HCT116 (cell line): ENCODE measurements around the gene KPRP. TPM values are rescaled to one million over a fixed set of nuclear protein-coding genes. Genes with fewer than 3 reads are reported as not detected.

Experiments
- ATAC-seq: fragments of 200-7000 bp; cut with Tn5 transposase; 2 replicates; pipeline ENCODE4 v1.9.1; 2020; ENCODE audit warnings: mild to moderate bottlenecking, moderate library complexity
- BruUV-seq: library from RNA; stranded (reverse); fragments of 400-500 nt; replicated peaks from 2 replicates; lab custom pipeline; 2021; lab: Mats Ljungman, UMichigan
- CTCF ChIA-PET: fragments of 300-600 bp; sonication (Branson Sonifier 250); formaldehyde crosslinking; loops from one replicate; lab custom pipeline; 2021; ENCODE audit warnings: antibody characterized with exemption; lab: Charles Lee
- POLR2A ChIA-PET: fragments of 300-600, 350-600 bp; sonication (Branson Sonifier 250); formaldehyde crosslinking; loops from one replicate; lab custom pipeline; 2021; ENCODE audit warnings: antibody characterized with exemption; lab: Charles Lee
- RAD21 ChIA-PET, 2 experiments: fragments of 300-600 bp; sonication (Branson Sonifier 250); formaldehyde crosslinking; loops; one replicate each; lab custom pipeline; 2023; ENCODE audit warnings: low total read pairs in 2 of 2; ENCODE audit not compliant: uncharacterized antibody in 2 of 2, unreplicated experiment in 2 of 2, low non-redundant PET in 1 of 2; lab: Charles Lee
- DNase-seq: peaks from one replicate; pipeline ENCODE4 v3.0.0-alpha.2; 2010; ENCODE audit warnings: low read depth, low spot score
- H2AFZ ChIP-seq: fragments of 200-600 bp; shearing (Covaris generic), sonication (generic); 2 replicates; pipeline ENCODE4 v1.6.1; 2017; ENCODE audit warnings: low read depth, mixed run types, mixed read lengths, antibody characterized with exemption, low read length; ENCODE audit not compliant: poor library complexity, severe bottlenecking
- H3K27ac ChIP-seq: 2 replicates; pipeline ENCODE4 v1.5.1; 2012; ENCODE audit warnings: low read depth, low read length
- H3K27me3 ChIP-seq: fragments of 200-600 bp; sonication (generic); 2 replicates; pipeline ENCODE4 v1.6.1; 2016; ENCODE audit warnings: mixed run types, low read length, mixed read lengths; ENCODE audit not compliant: insufficient read depth
- H3K36me3 ChIP-seq, 2 experiments: fragments of 200-500 bp in 1 of 2; fragments of 200-600 bp in 1 of 2; sonication (Bioruptor generic) in 1 of 2; sonication (generic) in 1 of 2; 2 replicates each; pipeline versions ENCODE4 v1.5.1 to v1.6.1; 2014 to 2016; ENCODE audit warnings: low read length in 2 of 2, inconsistent platforms in 1 of 2, mixed read lengths in 1 of 2, mixed run types in 1 of 2; ENCODE audit not compliant: insufficient read depth in 2 of 2, control insufficient read depth in 1 of 2
- H3K4me1 ChIP-seq, 2 experiments: fragments of 200-600 bp in 1 of 2; sonication (generic) in 1 of 2; 2 replicates each; pipeline versions ENCODE4 v1.5.1 to v1.6.1; 2012 to 2017; ENCODE audit warnings: low read length in 2 of 2, inconsistent platforms in 1 of 2, mild to moderate bottlenecking in 1 of 2, mixed read lengths in 1 of 2, mixed run types in 1 of 2, moderate library complexity in 1 of 2; ENCODE audit not compliant: insufficient read depth in 2 of 2, control insufficient read depth in 1 of 2
- H3K4me2 ChIP-seq: fragments of 200-600 bp; sonication (generic); 2 replicates; pipeline ENCODE4 v1.6.1; 2017; ENCODE audit warnings: mixed run types, low read length, mixed read lengths
- H3K4me3 ChIP-seq, 2 experiments: fragments of 200-600 bp in 1 of 2; sonication (generic) in 1 of 2; replicated peaks in 1 of 2; 2 replicates each; pipeline ENCODE4 v1.5.1; 2011 to 2016; ENCODE audit warnings: low read length in 2 of 2, control low read depth in 1 of 2, low read depth in 1 of 2, mild to moderate bottlenecking in 1 of 2, mixed read lengths in 1 of 2, mixed run types in 1 of 2
- H3K79me2 ChIP-seq: fragments of 200-600 bp; sonication (generic); 2 replicates; pipeline ENCODE4 v1.6.1; 2017; ENCODE audit warnings: mild to moderate bottlenecking, mixed run types, low read length, moderate library complexity, mixed read lengths; ENCODE audit not compliant: insufficient read depth
- H3K9ac ChIP-seq: fragments of 200-600 bp; sonication (generic); 2 replicates; pipeline ENCODE4 v1.6.1; 2016; ENCODE audit warnings: low read length, mixed read lengths
- H3K9me2 ChIP-seq: fragments of 200-600 bp; sonication (generic), shearing (Covaris generic); 2 replicates; pipeline ENCODE4 v1.6.1; 2017; ENCODE audit warnings: mixed run types, mild to moderate bottlenecking, moderate library complexity; ENCODE audit not compliant: insufficient read depth
- H3K9me3 ChIP-seq, 2 experiments: fragments of 200-500 bp in 1 of 2; fragments of 200-600 bp in 1 of 2; sonication (Bioruptor generic) in 1 of 2; sonication (generic) in 1 of 2; 2 replicates each; pipeline ENCODE4 v1.6.1; 2014 to 2017; ENCODE audit warnings: low read length in 2 of 2, mixed read lengths in 2 of 2, inconsistent platforms in 1 of 2, low read depth in 1 of 2, mild to moderate bottlenecking in 1 of 2, mixed run types in 1 of 2, moderate library complexity in 1 of 2; ENCODE audit not compliant: control insufficient read depth in 1 of 2, insufficient read depth in 1 of 2
- H4K20me1 ChIP-seq: fragments of 200-600 bp; sonication (generic), shearing (Covaris generic); 2 replicates; pipeline ENCODE4 v1.6.1; 2017; ENCODE audit warnings: mixed run types, mild to moderate bottlenecking, moderate library complexity; ENCODE audit not compliant: insufficient read depth
- ATF3 ChIP-seq: IDR thresholded peaks from 2 replicates; pipeline ENCODE4 v1.6.1; 2012
- CBX3 ChIP-seq: IDR thresholded peaks from 2 replicates; pipeline ENCODE4 v1.6.1; 2012; ENCODE audit warnings: low read depth
- CEBPB ChIP-seq: IDR thresholded peaks from 2 replicates; pipeline ENCODE4 v1.6.1; 2012; ENCODE audit warnings: low read depth
- CTCF ChIP-seq, 3 experiments: fragments of 200-600 bp in 1 of 3; sonication (generic) in 1 of 3; IDR thresholded peaks in 2 of 3; conservative IDR thresholded peaks in 1 of 3; 2 replicates each; pipeline ENCODE4 v1.5.1; 2012 to 2017; ENCODE audit warnings: low read depth in 2 of 3, low read length in 2 of 3, antibody characterized with exemption in 1 of 3, borderline replicate concordance in 1 of 3, control low read depth in 1 of 3, mild to moderate bottlenecking in 1 of 3, mixed read lengths in 1 of 3, mixed run types in 1 of 3, moderate library complexity in 1 of 3; ENCODE audit not compliant: insufficient read depth in 1 of 3
- EGR1 ChIP-seq: IDR thresholded peaks from 2 replicates; pipeline ENCODE4 v1.6.1; 2012; ENCODE audit warnings: low read depth
- ELF1 ChIP-seq: IDR thresholded peaks from 2 replicates; pipeline ENCODE4 v1.6.1; 2012; ENCODE audit warnings: low read depth, borderline replicate concordance
- EZH2 ChIP-seq: fragments of 200-600 bp; sonication (generic); IDR thresholded peaks from 2 replicates; pipeline ENCODE4 v1.6.1; 2017; ENCODE audit warnings: antibody characterized with exemption, mixed run types
- EZH2phosphoT487 ChIP-seq: fragments of 200-600 bp; IDR thresholded peaks from 2 replicates; pipeline ENCODE4 v1.6.1; 2018; ENCODE audit warnings: antibody characterized with exemption, borderline replicate concordance
- FOSL1 ChIP-seq: IDR thresholded peaks from 2 replicates; pipeline ENCODE4 v1.6.1; 2012; ENCODE audit warnings: low read depth
- REST ChIP-seq: IDR thresholded peaks from 2 replicates; pipeline ENCODE4 v1.6.1; 2012; ENCODE audit warnings: low read depth
- SIN3A ChIP-seq: IDR thresholded peaks from 2 replicates; pipeline ENCODE4 v1.6.1; 2012; ENCODE audit warnings: low read depth
- TCF7L2 ChIP-seq: IDR thresholded peaks from 2 replicates; pipeline ENCODE4 v1.7.0; 2011; ENCODE audit warnings: borderline replicate concordance, inconsistent platforms; ENCODE audit not compliant: insufficient read depth, insufficient read length; ENCODE audit errors: extremely low read depth
- YY1 ChIP-seq: IDR thresholded peaks from 2 replicates; pipeline ENCODE4 v1.6.1; 2011; ENCODE audit warnings: low read length, low read depth, moderate library complexity, mild to moderate bottlenecking; ENCODE audit not compliant: insufficient replicate concordance; ENCODE audit errors: extremely low read depth
- ZFX ChIP-seq: fragments of 450-650 bp; IDR thresholded peaks from 2 replicates; pipeline ENCODE4 v1.6.1; 2017
- ZNF274 ChIP-seq: fragments of 200-500 bp; sonication (Bioruptor generic); IDR thresholded peaks from 2 replicates; pipeline ENCODE4 v1.6.1; 2014; ENCODE audit warnings: mild to moderate bottlenecking, low read depth, low read length, inconsistent platforms
- intact Hi-C: fragments of 100-400 bp; cut with micrococcal nuclease; formaldehyde crosslinking; loops from 2 replicates; pipeline ENCODE4 v1.10.0; 2022
- total RNA-seq: library from RNA; stranded (reverse); gene quantifications from one replicate; pipeline ENCODE4 v1.2.1, GENCODE V29; 2021; ENCODE audit not compliant: unreplicated experiment

The KPRP gene
- total RNA-seq, 1 experiment from 2014 or later = not detected

- H2AFZ ChIP-seq = no peak overlapping the region
Observed at GRCh38 chr1:152801333-152801732, 43.5 kb downstream of the KPRP start.

GRCh38 chr1:152806576-152806975 lies 48.8 kb downstream of the KPRP start, which contains the start of gene LCE1C:
Gene LCE1C (minus strand): TSS chr1:152806651. CDS start chr1:152805478, 1,173 bp downstream.
- Histone ChIP-seq H3K9ac (no peak within 1 kb of the TSS), H3K4me1 (no peaks in the 10 kb centered on the region), H3K9me3 (no peaks in the 10 kb centered on the region), H4K20me1 (no peaks in the 10 kb centered on the region), H3K36me3 (no peaks in the 10 kb centered on the region), H2AFZ (no peak within 1 kb of the TSS), H3K4me2 (no peak within 1 kb of the TSS), H3K27me3 (peaks cover 34% of the 10 kb centered on the region), H3K27ac (no peak within 1 kb of the TSS), H3K4me3 (no peak within 1 kb of the TSS), H3K9me2 (no peaks in the 10 kb centered on the region), H3K79me2 (no peaks in the 10 kb centered on the region)
- ChIA-PET CTCF (no interaction called here), RAD21 (no interaction called here), POLR2A (no interaction called here)
- TF ChIP-seq ZFX (no peak), SIN3A (no peak), YY1 (no peak), TCF7L2 (no peak), CEBPB (no peak), ATF3 (no peak), CBX3 (no peak), EGR1 (no peak), ZNF274 (no peak), REST (no peak), FOSL1 (no peak), CTCF (IDR thresholded peaks at IDR 0.05 in 2 of 3, conservative IDR thresholded peaks at IDR 0.05 in 1 of 3; ENCODE audit: borderline replicate concordance in 1 of 3, insufficient read depth in 1 of 3, low read depth in 2 of 3, low read length in 2 of 3) (no peak), EZH2phosphoT487 (no peak)
- ATAC-seq = no peak
- no peak for DNase-seq
- BruUV-seq = no TSS peak
- intact Hi-C loops = no loop called here

More at GRCh38 chr1:152801333-152801732, 43.5 kb downstream of the KPRP start:
- H3K36me3 ChIP-seq = no peaks in the 10 kb centered on the region
- no peak overlapping the region for H3K4me3 ChIP-seq
- no peaks in the 10 kb centered on the region for H3K4me1 ChIP-seq
- H3K9me3 ChIP-seq = no peaks in the 10 kb centered on the region
- H3K27ac ChIP-seq = no peak overlapping the region
- intact Hi-C loops = no loop called here
- no TSS peak for BruUV-seq
- H3K4me2 ChIP-seq = no peak overlapping the region
- RAD21 ChIA-PET = no interaction called here
- H4K20me1 ChIP-seq = no peaks in the 10 kb centered on the region
- POLR2A ChIA-PET = no interaction called here
- H3K79me2 ChIP-seq = no peaks in the 10 kb centered on the region
- no peak for ATAC-seq
- TF ChIP-seq CBX3 = no peak
- TF ChIP-seq YY1 = no peak
- TF ChIP-seq TCF7L2 = no peak
- no peak for TF ChIP-seq ELF1
- no peak for TF ChIP-seq EZH2
- H3K9ac ChIP-seq = no peak overlapping the region
- CTCF ChIA-PET = interaction anchor here (1.2 kb wide), 1 partner anchor 24 kb away, joined by 3 read pairs; no protein-coding TSS in a partner anchor
- H3K9me2 ChIP-seq = no peaks in the 10 kb centered on the region
- peaks cover 39% of the 10 kb centered on the region for H3K27me3 ChIP-seq
- no peak for DNase-seq
